ACC112 (cell line): ENCODE results near the gene ADAMTS3.
A peak's percentile ranks its signal among the peaks of the same experiment; 100 is the strongest.

Experiments
- H2AFZ ChIP-seq: fragments of 200-600 bp; sonication (generic); one replicate; pipeline ENCODE4 v1.6.0; 2017; ENCODE audit warnings: antibody characterized with exemption, low read length; ENCODE audit not compliant: unreplicated experiment
- H3K27ac ChIP-seq: fragments of 200-600 bp; sonication (generic); 2 replicates; pipeline ENCODE4 v1.5.1; 2014; ENCODE audit warnings: low read depth, mild to moderate bottlenecking, antibody characterized with exemption, low read length, moderate library complexity
- H3K27me3 ChIP-seq: fragments of 200-600 bp; sonication (generic); 2 replicates; pipeline ENCODE4 v1.6.1; 2014; ENCODE audit warnings: mild to moderate bottlenecking, antibody characterized with exemption, low read length, moderate library complexity, mixed read lengths; ENCODE audit not compliant: insufficient read depth
- H3K36me3 ChIP-seq: fragments of 200-600 bp; sonication (generic); 2 replicates; pipeline ENCODE4 v1.6.1; 2016; ENCODE audit warnings: mild to moderate bottlenecking, antibody characterized with exemption, low read length, moderate library complexity, mixed read lengths; ENCODE audit not compliant: insufficient read depth
- H3K4me1 ChIP-seq: fragments of 200-600 bp; sonication (generic); one replicate; pipeline ENCODE4 v1.6.1; 2016; ENCODE audit warnings: low read length, mixed read lengths; ENCODE audit not compliant: insufficient read depth, unreplicated experiment, control insufficient read depth
- H3K4me3 ChIP-seq: fragments of 200-600 bp; sonication (generic); 2 replicates; pipeline ENCODE4 v1.5.1; 2014; ENCODE audit warnings: mild to moderate bottlenecking, low read depth, low read length
- H3K79me2 ChIP-seq: fragments of 200-600 bp; sonication (generic); one replicate; pipeline ENCODE4 v1.6.0; 2016; ENCODE audit warnings: low read length; ENCODE audit not compliant: control insufficient read depth, unreplicated experiment, insufficient read depth

ADAMTS3 gene

GRCh38 chr4:72569719-72570235 is 756 bp upstream of the ADAMTS3 start:
- H3K79me2 ChIP-seq, result no peaks in the 10 kb centered on the region
- H2AFZ ChIP-seq, result peak overlapping the region; percentile 98
- H3K4me3 ChIP-seq, result peak overlapping the region; percentile 85
- no peak overlapping the region for H3K27ac ChIP-seq
- H3K27me3 ChIP-seq, result no peaks in the 10 kb centered on the region
- H3K36me3 ChIP-seq, result no peaks in the 10 kb centered on the region
- peaks cover 8% of the 10 kb centered on the region for H3K4me1 ChIP-seq

- Histone ChIP-seq H3K4me3 (peak overlapping the region; percentile 85), H3K4me1 (peaks cover 8% of the 10 kb centered on the region), H2AFZ (peak overlapping the region; percentile 68), H3K36me3 (no peaks in the 10 kb centered on the region), H3K79me2 (no peaks in the 10 kb centered on the region), H3K27ac (peak overlapping the region; percentile 0; the same call in 1 of the 2 replicates), H3K27me3 (no peaks in the 10 kb centered on the region)
Observed at GRCh38 chr4:72567821-72568675, 973 bp downstream of the ADAMTS3 start.

GRCh38 chr4:72567036-72567435 is 2.0 kb downstream of the ADAMTS3 start:
- Histone ChIP-seq H3K27ac (0 out of 2 replicates have a peak overlapping the region, but pooled peaks have one; percentile 0), H3K79me2 (no peaks in the 10 kb centered on the region), H2AFZ (peak overlapping the region; percentile 68), H3K36me3 (no peaks in the 10 kb centered on the region), H3K27me3 (no peaks in the 10 kb centered on the region), H3K4me3 (peak overlapping the region; percentile 85), H3K4me1 (peaks cover 8% of the 10 kb centered on the region)

GRCh38 chr4:72566464-72566972 is 2.5 kb downstream of the ADAMTS3 start:
- H3K27ac ChIP-seq, result no peak overlapping the region
- H3K27me3 ChIP-seq, result no peaks in the 10 kb centered on the region
- H3K79me2 ChIP-seq, result no peaks in the 10 kb centered on the region
- H3K36me3 ChIP-seq, result no peaks in the 10 kb centered on the region
- H3K4me3 ChIP-seq, result no peak overlapping the region
- H2AFZ ChIP-seq, result no peak overlapping the region
- H3K4me1 ChIP-seq, result peaks cover 8% of the 10 kb centered on the region

DNA sequence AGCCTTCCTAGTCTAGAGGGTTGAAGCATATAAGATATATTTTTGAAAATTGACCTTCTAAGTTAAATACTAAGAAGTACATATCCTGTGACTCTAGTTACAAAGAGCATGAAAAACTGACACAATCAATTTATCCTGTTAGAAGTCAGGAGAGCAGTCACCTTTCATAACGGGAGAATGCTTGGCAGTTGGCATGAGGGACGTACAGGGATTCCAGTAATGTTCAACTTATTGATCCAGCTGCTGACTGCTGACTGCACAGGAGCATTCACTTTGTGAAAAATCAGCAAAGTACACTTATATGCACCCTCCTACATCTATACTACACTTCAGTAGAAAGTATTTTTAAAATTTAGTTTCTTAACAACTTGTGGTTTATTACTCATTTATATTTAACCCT is 4.2 kb downstream of the ADAMTS3 start:
- Histone ChIP-seq H2AFZ (no peak overlapping the region), H3K36me3 (no peaks in the 10 kb centered on the region), H3K4me3 (no peak overlapping the region), H3K79me2 (no peaks in the 10 kb centered on the region), H3K4me1 (peaks cover 8% of the 10 kb centered on the region), H3K27me3 (no peaks in the 10 kb centered on the region), H3K27ac (no peak overlapping the region)

DNA sequence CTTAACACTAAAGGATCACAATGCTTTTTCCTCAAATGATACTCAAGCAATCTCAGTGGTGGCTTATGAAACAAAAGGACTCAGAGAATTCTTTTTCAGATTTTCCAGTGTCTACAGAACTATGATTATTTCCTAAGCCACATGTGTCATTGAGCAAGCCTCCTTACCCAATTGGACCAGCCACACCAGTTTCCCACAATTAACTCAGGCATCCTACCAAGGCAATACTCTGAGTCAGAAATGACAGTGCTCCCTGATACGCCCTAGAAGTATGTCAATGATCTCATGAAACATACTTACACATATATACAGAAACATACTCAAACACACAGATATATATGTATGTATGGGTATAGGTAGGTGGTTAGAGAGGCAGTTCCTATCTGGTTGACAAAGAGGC is 4.8 kb downstream of the ADAMTS3 start:
- Histone ChIP-seq H2AFZ (no peak overlapping the region), H3K27ac (no peak overlapping the region), H3K4me1 (peaks cover 8% of the 10 kb centered on the region), H3K27me3 (no peaks in the 10 kb centered on the region), H3K36me3 (no peaks in the 10 kb centered on the region), H3K79me2 (no peaks in the 10 kb centered on the region), H3K4me3 (no peak overlapping the region)

- Histone ChIP-seq H3K4me3 (no peak overlapping the region), H2AFZ (no peak overlapping the region), H3K27me3 (no peaks in the 10 kb centered on the region; the same call in 1 of the 2 replicates), H3K79me2 (no peaks in the 10 kb centered on the region), H3K27ac (no peak overlapping the region), H3K4me1 (no peaks in the 10 kb centered on the region), H3K36me3 (no peaks in the 10 kb centered on the region)
Observed at GRCh38 chr4:72558655-72559054, 10.4 kb downstream of the ADAMTS3 start.

DNA sequence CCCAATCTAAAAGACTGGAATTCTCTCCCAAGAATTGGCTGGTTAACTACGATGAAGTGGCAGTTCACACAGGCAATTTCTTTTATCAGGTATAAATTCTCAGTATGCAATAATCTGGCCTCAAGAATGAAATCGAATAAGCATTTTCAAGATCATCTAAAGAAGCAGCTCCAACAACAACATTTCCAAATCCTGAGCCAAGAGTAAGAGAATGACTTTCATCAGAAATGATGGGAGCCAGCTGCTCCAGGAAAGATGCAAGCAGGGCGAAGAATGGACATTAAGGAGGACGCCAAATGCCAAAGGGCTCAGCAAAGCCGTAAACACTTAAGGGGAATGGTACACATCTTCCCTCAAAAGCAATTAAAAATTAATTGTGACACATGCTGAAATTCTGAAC is 12.0 kb downstream of the ADAMTS3 start:
- Histone ChIP-seq H3K79me2 (no peaks in the 10 kb centered on the region), H3K27me3 (no peaks in the 10 kb centered on the region; the same call in 1 of the 2 replicates), H3K27ac (no peak overlapping the region), H3K4me1 (no peaks in the 10 kb centered on the region), H3K4me3 (no peak overlapping the region), H2AFZ (no peak overlapping the region), H3K36me3 (no peaks in the 10 kb centered on the region)

DNA sequence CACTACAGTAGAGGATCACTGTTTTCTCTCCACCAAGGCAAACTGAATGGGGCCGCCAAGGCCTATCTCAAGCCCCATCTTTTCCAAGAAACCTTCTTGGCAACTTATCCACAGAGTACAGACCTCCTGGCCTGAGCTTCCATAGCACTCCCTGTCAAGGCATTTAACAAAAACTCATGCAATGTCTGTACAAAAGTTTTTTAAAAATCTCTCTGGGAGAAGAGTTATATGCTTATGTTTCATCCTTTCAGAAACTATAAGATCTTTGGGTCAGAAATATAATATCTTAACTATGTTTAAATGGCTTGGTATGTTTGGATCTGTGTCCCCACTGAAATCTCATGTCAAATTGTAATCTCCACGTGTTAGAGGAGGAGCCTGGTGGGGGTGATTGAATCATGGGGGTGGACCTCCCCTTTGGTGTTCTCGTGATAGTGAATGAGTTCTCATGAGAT is 13.6 kb downstream of the ADAMTS3 start:
- Histone ChIP-seq H3K27me3 (no peaks in the 10 kb centered on the region; the same call in 1 of the 2 replicates), H3K36me3 (no peaks in the 10 kb centered on the region), H2AFZ (no peak overlapping the region), H3K27ac (no peak overlapping the region), H3K79me2 (no peaks in the 10 kb centered on the region), H3K4me1 (no peaks in the 10 kb centered on the region), H3K4me3 (no peak overlapping the region)

DNA sequence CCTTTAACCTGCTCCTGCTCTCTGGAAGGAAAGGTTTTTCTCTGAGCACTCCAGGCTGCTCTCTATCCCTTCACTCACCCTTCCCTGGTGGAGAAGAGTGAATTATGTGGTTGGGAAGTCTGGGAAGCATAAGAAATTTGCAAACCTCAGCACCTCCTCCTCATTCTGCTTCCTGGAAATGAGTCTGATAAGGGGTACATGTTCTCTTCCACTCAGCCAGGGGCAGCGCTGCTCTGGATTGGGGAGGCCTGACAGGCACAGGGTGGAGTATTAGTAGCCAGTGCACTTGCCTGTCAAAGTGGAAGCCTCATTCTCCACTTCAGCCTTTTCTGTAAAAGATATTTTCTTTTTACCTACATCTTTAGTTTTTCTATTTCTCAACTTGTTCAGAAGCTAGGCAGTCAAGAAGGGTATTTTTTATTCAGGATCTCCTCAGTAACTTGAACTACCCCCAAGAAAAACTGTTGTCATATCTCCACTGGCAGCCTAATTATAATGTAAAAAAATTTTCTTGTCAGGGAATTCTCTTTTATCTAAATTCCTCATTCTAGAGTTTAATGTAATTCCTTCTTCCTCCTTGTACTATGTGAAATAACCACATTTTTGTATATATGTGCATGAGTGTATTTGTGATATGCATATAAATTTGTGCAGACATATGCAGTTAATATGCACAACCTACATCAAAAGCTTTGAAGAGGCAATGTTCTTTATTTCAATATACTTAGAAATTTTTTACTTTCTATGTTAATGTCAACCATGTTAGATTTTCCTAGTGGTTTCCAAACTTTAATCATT is 15.3 kb downstream of the ADAMTS3 start:
- no peaks in the 10 kb centered on the region; the same call in 1 of the 2 replicates for H3K27me3 ChIP-seq
- H3K79me2 ChIP-seq, result no peaks in the 10 kb centered on the region
- H3K36me3 ChIP-seq, result no peaks in the 10 kb centered on the region
- H3K4me3 ChIP-seq, result no peak overlapping the region
- H2AFZ ChIP-seq, result no peak overlapping the region
- no peak overlapping the region for H3K27ac ChIP-seq
- H3K4me1 ChIP-seq, result no peaks in the 10 kb centered on the region
